ENCODE results near the gene P2RY6.

Gene P2RY6

DNA sequence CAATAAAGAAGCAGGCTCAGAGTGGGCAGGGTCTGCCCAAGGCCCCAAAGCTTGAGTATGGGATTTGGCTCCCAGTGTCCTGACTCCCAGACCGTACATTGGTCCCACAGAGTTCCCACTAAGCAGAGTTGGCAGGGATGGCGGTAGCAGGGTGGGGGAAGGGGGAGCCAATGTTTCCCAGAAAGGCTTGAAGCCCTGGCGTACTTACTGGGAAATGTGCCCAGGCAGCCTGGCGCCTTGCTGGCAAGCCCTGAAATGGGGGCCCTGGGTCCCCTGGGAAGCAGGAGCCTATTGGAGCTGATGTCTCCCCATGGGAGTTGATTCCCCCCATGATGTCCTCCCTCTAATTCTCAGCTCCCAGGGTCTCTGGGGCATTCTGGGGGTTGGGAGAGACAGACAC is 45.2 kb downstream of the P2RY6 start:
- TF ChIP-seq CREB1 (IDR thresholded peaks at IDR 0.05; ENCODE audit: low read depth) (no peak), TEAD4 (IDR thresholded peaks at IDR 0.05) (no peak), NFIC (IDR thresholded peaks at IDR 0.05) (no peak), ZBTB7A (IDR thresholded peaks at IDR 0.05; ENCODE audit: low read depth) (no peak), CEBPB (IDR thresholded peaks at IDR 0.05) (no peak)
- TF ChIP-seq, protein P1, sequence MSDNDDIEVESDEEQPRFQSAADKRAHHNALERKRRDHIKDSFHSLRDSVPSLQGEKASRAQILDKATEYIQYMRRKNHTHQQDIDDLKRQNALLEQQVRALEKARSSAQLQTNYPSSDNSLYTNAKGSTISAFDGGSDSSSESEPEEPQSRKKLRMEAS (IDR thresholded peaks at IDR 0.05) = no peak

DNA sequence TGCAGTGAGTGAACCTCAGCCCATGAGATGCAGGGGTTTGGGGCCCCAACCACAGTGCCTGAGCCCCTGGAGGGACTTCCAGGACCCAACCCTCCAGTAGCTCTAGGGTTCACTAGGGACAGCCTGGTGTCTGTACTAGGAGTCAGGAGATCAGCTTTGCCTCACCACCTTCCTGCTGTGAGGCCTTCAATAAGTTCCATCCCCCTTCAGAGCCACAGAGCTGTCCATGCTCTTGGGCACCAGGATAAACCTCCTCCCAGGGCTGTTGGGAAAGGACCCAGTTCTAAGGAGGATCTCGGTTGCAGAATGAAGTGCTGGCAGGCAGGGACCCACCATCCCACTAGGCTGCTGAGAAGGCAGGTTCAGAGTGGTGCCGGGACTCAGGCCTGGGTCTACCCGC is 45.7 kb downstream of the P2RY6 start:
- TF ChIP-seq EP300 (IDR thresholded peaks at IDR 0.05; ENCODE audit: borderline replicate concordance) = no peak
- no peak for TF ChIP-seq TCF12 (IDR thresholded peaks at IDR 0.05; ENCODE audit: low read depth)
- TF ChIP-seq CREB1 (IDR thresholded peaks at IDR 0.05; ENCODE audit: low read depth) = no peak
- TF ChIP-seq ZBTB7A (IDR thresholded peaks at IDR 0.05; ENCODE audit: low read depth) = no peak
- TF ChIP-seq, protein P1 (IDR thresholded peaks at IDR 0.05) = no peak
- no peak for TF ChIP-seq FOXM1 (IDR thresholded peaks at IDR 0.05; ENCODE audit: borderline replicate concordance, low read depth)
- no peak for TF ChIP-seq YY1 (IDR thresholded peaks at IDR 0.05; ENCODE audit: low read depth)
- TF ChIP-seq TAF1 (IDR thresholded peaks at IDR 0.05; ENCODE audit: low read depth) = no peak
- TF ChIP-seq, protein P2, sequence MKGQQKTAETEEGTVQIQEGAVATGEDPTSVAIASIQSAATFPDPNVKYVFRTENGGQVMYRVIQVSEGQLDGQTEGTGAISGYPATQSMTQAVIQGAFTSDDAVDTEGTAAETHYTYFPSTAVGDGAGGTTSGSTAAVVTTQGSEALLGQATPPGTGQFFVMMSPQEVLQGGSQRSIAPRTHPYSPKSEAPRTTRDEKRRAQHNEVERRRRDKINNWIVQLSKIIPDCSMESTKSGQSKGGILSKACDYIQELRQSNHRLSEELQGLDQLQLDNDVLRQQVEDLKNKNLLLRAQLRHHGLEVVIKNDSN (IDR thresholded peaks at IDR 0.05) = no peak
- no peak for TF ChIP-seq CEBPB (IDR thresholded peaks at IDR 0.05)
- no peak for TF ChIP-seq NFIC (IDR thresholded peaks at IDR 0.05)
- TF ChIP-seq, protein P3, sequence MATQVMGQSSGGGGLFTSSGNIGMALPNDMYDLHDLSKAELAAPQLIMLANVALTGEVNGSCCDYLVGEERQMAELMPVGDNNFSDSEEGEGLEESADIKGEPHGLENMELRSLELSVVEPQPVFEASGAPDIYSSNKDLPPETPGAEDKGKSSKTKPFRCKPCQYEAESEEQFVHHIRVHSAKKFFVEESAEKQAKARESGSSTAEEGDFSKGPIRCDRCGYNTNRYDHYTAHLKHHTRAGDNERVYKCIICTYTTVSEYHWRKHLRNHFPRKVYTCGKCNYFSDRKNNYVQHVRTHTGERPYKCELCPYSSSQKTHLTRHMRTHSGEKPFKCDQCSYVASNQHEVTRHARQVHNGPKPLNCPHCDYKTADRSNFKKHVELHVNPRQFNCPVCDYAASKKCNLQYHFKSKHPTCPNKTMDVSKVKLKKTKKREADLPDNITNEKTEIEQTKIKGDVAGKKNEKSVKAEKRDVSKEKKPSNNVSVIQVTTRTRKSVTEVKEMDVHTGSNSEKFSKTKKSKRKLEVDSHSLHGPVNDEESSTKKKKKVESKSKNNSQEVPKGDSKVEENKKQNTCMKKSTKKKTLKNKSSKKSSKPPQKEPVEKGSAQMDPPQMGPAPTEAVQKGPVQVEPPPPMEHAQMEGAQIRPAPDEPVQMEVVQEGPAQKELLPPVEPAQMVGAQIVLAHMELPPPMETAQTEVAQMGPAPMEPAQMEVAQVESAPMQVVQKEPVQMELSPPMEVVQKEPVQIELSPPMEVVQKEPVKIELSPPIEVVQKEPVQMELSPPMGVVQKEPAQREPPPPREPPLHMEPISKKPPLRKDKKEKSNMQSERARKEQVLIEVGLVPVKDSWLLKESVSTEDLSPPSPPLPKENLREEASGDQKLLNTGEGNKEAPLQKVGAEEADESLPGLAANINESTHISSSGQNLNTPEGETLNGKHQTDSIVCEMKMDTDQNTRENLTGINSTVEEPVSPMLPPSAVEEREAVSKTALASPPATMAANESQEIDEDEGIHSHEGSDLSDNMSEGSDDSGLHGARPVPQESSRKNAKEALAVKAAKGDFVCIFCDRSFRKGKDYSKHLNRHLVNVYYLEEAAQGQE (IDR thresholded peaks at IDR 0.05; ENCODE audit: low read depth) = no peak

DNA sequence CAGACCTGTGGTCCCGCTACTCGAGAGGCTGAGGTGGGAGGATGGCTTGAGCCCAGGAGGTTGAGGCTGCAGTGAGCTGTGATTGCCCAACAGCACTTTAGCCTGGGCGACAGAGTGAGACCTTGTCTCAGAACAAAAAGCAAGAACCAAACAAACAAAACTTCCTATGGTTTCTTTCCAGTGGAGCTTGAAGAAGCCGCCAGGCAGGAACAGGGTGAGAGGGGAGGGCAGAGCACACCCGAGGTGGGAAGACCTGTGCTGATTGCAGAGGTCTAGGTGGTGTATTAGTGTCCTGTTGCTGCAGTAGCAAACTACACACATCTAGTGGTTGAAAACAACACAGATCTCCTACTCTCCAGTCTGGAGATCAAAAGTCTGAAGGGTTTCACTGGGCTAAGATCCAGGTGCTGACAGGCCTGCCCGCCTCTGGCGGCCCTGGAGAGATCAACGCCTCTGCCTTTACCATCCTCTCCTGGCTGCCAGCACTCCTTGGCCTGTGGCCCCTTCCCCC is 46.4 kb downstream of the P2RY6 start:
- no peak for TF ChIP-seq TCF12 (IDR thresholded peaks at IDR 0.05; ENCODE audit: low read depth)
- TF ChIP-seq ZBTB7A (IDR thresholded peaks at IDR 0.05; ENCODE audit: low read depth) = no peak

DNA sequence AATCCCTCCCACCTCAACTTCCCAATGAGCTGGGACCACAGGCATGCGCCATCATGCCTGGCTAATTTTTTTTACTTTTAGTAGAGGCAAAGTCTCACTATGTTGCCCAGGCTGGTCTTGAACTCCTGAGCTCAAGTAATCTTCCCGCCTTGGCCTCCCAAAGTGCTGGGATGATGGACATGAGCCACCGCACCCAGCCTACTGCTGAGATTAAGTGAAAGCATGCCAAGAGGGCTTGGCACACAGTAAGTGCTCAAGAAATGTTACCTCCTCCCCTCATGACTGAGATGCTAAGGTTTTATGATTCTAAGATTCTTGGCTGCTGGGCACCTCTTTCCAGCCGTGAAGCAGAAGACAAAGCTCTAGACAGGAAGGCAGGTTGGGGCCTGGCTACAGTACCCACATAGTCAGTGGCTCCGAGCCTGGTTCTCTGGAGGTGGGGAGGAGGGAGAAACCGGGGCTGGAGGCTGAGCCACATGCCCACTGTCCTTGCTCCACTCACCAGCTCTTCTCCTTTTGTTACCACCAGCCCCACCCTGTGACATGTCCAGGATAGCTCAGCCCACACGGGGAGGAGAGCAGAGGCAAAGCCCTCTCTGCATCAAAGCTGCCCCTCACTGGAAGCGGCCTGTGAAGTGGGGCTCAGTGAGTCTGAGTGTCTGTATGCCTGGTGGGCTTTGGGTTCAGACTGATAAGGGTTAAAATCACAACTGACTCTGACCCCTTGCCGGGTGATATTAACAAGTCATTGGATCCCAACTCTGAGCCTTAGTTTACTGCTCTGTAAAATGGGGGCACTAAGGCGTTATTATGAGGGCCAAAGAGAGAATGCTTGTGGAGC is 48.8 kb downstream of the P2RY6 start:
- TF ChIP-seq, protein P2 (IDR thresholded peaks at IDR 0.05) = no peak
- 0 out of 2 replicates have a peak, but pooled peaks have one; percentile 8 for TF ChIP-seq NFIC (IDR thresholded peaks at IDR 0.05)

DNA sequence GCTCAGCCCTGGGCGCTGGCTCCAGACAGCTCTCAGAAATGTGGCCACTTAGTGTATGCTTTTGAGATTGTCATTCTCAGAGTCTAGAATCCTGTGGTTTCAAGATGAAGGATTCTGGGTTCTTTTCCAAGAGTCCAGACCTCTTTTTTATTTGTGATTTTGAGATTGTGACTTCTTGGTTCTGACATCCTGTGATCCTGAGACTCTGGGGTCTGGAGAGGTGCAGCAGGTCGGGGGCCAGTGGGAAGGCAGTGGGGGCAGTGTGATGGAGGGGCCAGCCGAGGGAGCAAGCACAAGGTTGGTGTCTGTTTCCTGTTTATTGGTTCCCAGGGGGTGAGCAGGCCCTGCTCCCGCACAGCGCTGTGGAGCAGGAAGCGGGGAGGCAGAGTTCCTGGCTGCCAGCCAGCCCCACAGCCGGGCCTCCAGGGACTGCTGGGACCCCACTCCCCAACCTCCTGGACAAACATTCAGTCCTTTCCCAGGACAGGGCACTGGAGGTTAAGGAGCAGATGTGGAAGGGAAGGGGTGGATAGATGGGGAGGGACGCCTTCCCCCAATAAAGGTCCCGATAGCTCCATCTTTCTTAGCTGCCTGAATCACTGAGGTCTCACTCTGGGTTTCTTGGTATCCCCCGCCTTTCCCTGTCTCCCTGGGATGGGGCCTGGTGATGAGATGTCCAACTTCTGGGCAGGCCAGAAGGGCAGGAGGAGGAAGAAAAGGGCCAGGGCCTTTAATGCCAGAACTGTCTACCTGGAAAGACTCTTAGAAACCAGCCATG is 49.7 kb downstream of the P2RY6 start:
- TF ChIP-seq NFIC (IDR thresholded peaks at IDR 0.05) = 0 out of 2 replicates have a peak, but pooled peaks have one; percentile 22
- TF ChIP-seq EGR1 (IDR thresholded peaks at IDR 0.05) = no peak

DNA sequence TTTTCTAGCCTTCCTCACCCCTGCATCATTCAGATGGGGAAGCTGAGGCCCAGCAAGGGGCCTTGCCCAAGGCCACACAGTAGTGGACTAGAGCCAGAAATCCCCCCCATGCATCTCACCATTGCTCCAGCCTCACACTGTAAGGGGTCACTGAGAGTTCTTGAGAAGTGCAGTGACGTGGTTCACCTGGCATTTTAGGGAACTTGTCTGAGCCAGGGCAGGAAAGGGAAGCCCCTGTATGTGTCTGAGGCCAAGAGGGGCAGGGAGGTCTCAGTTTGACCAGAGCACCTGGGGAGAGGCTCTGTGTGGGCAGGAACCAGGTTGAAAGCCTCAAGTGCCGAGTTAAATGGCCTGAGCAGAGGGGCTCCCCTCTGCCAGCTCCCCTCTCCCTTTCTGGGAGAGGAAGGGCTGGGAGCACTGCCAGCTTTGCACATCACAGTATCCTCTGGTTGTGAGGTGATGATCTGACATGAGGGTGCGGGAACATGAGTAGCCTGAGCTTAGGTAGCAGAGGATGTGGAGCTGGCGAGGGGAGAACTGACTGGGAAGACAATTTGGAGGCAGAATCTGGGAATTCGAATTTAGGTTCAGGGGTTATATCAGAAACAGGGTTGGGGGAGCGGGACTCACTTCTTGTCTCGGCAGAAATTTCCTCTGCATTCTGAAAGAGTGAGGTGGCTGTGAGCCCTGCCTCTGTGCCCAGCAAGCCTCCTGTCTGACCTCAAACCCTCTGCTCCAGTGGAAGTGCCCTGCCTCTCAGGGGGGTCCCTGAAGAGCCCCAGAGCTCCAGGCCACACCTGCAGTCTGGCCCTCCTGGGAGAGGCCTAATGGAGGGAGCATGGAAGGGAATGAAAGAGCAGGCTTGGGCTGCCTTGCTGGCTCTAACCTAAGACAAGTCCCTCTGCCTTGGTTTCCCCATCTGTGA is 50.5 kb downstream of the P2RY6 start:
- no peak for TF ChIP-seq NFIC (IDR thresholded peaks at IDR 0.05)
- TF ChIP-seq ZBTB7A (IDR thresholded peaks at IDR 0.05; ENCODE audit: low read depth) = no peak
- TF ChIP-seq EGR1 (IDR thresholded peaks at IDR 0.05) = no peak
- TF ChIP-seq, protein P3 (IDR thresholded peaks at IDR 0.05; ENCODE audit: low read depth) = no peak

All from Ishikawa (cell line).